ENCODE results near the gene RAP1GAP. TPM values are rescaled to one million over a fixed set of nuclear protein-coding genes. Genes with fewer than 3 reads are reported as not detected.

Gene RAP1GAP
- total and polyA plus RNA-seq, 9 of the 15 experiments (the other 6 are each of a cell fraction or from before 2014, with no cell fraction given) = 0.29 to 30.2 (median 19.2) TPM

DNA sequence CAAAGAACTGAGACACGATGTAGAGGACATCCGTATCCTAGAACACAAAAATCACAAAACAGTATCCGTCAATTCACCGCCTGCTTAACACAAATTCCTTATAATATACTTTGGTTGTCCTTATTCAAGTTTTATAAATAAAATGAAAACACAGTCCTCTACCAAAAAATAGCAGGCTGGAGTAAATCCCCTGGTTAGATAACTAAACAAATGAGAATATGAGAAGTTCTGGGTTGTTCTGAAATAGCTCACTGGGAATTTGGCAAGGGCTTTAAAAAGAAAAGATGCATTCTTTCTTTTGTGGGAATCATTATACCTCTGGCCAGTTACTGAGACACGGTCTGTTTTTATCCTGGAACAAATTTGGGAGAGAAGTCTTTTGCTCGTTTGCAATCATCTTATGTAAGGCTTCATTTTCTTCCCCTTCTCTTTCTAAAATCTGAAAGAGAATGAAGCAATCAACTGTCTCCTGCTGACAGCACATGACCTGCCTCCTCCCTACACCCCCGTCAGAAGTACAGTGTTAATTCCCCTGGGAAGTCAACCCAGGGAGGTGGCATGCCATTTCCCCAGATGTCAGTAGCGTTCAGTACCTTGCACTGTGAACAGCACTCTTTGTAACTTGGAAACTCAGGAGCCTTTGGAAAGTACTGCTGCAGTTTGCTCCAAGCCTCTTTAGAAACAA is 37.1 kb upstream of the RAP1GAP start (continued):
- TF ChIP-seq GATA2 (CRISPR knock-in tag; IDR thresholded peaks at IDR 0.05) = no peak
- no peak for TF ChIP-seq ZNF143 (CRISPR knock-in tag; IDR thresholded peaks at IDR 0.05)
- no peak for TF ChIP-seq ERF (CRISPR knock-in tag; IDR thresholded peaks at IDR 0.05)
- no peak for TF ChIP-seq KLF1 (tag; IDR thresholded peaks at IDR 0.05)
- no peak for TF ChIP-seq PTTG1 (tag; IDR thresholded peaks at IDR 0.05; ENCODE audit: low read depth)
- peak; percentile 29; the same call in 1 of the 2 replicates for TF ChIP-seq MYC (IDR thresholded peaks at IDR 0.05; ENCODE audit: low read depth, low read length)
- TF ChIP-seq MYC (CRISPR knock-in tag; IDR thresholded peaks at IDR 0.05; ENCODE audit: borderline replicate concordance, low read depth) = no peak
- no peak for TF ChIP-seq FOXK2 (conservative IDR thresholded peaks at IDR 0.05 in 1 of 2, IDR thresholded peaks at IDR 0.05 in 1 of 2; ENCODE audit: low read depth in 2 of 2)
- no peak for TF ChIP-seq HNRNPK (IDR thresholded peaks at IDR 0.05; ENCODE audit: low read depth, low read length, poor library complexity, severe bottlenecking)
- no peak for TF ChIP-seq MEF2D (tag; conservative IDR thresholded peaks at IDR 0.05; ENCODE audit: low read depth)
- no peak for TF ChIP-seq CCAR2 (IDR thresholded peaks at IDR 0.05; ENCODE audit: low read depth, low read length)
- no peak for TF ChIP-seq FOXM1 (IDR thresholded peaks at IDR 0.05; ENCODE audit: low read depth)
- TF ChIP-seq FOXM1 (CRISPR knock-in tag; IDR thresholded peaks at IDR 0.05; ENCODE audit: low read depth) = no peak
- no peak for TF ChIP-seq RBM17 (IDR thresholded peaks at IDR 0.05; ENCODE audit: borderline replicate concordance, low read depth, low read length)
- no peak for TF ChIP-seq ZNF589 (CRISPR knock-in tag; IDR thresholded peaks at IDR 0.05; ENCODE audit: low read depth)
- TF ChIP-seq YY1 (IDR thresholded peaks at IDR 0.05; ENCODE audit: borderline replicate concordance in 1 of 3, control insufficient read depth in 1 of 3, extremely low read depth in 1 of 3, insufficient read depth in 3 of 3, insufficient read length in 1 of 3, insufficient replicate concordance in 2 of 3, low read depth in 1 of 3, low read length in 2 of 3) = no peak
- no peak for TF ChIP-seq CTBP1 (IDR thresholded peaks at IDR 0.05; ENCODE audit: borderline replicate concordance)
- TF ChIP-seq, protein P1, sequence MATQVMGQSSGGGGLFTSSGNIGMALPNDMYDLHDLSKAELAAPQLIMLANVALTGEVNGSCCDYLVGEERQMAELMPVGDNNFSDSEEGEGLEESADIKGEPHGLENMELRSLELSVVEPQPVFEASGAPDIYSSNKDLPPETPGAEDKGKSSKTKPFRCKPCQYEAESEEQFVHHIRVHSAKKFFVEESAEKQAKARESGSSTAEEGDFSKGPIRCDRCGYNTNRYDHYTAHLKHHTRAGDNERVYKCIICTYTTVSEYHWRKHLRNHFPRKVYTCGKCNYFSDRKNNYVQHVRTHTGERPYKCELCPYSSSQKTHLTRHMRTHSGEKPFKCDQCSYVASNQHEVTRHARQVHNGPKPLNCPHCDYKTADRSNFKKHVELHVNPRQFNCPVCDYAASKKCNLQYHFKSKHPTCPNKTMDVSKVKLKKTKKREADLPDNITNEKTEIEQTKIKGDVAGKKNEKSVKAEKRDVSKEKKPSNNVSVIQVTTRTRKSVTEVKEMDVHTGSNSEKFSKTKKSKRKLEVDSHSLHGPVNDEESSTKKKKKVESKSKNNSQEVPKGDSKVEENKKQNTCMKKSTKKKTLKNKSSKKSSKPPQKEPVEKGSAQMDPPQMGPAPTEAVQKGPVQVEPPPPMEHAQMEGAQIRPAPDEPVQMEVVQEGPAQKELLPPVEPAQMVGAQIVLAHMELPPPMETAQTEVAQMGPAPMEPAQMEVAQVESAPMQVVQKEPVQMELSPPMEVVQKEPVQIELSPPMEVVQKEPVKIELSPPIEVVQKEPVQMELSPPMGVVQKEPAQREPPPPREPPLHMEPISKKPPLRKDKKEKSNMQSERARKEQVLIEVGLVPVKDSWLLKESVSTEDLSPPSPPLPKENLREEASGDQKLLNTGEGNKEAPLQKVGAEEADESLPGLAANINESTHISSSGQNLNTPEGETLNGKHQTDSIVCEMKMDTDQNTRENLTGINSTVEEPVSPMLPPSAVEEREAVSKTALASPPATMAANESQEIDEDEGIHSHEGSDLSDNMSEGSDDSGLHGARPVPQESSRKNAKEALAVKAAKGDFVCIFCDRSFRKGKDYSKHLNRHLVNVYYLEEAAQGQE (IDR thresholded peaks at IDR 0.05; ENCODE audit: borderline replicate concordance) = peak; percentile 83
- TF ChIP-seq, protein P1 (CRISPR knock-in tag; IDR thresholded peaks at IDR 0.05; ENCODE audit: low read depth) = no peak; the same call in 1 of the 2 replicates
- TF ChIP-seq CXXC5 (CRISPR knock-in tag; IDR thresholded peaks at IDR 0.05) = 0 out of 2 replicates have a peak, but pooled peaks have one; percentile 27
- TF ChIP-seq ARNT (IDR thresholded peaks at IDR 0.05) = no peak
- no peak for TF ChIP-seq ZNF253 (CRISPR knock-in tag; conservative IDR thresholded peaks at IDR 0.05)

All from K562 (cell line).